22Rv1 (cell line): ENCODE results near the gene COX6B1.

Experiments
- CTCF ChIP-seq: fragments of 450-650 bp; IDR thresholded peaks from 2 replicates; pipeline ENCODE4 v1.5.1; 2017; ENCODE audit warnings: mild to moderate bottlenecking
- ZFX ChIP-seq: fragments of 450-650 bp; IDR thresholded peaks from 2 replicates; pipeline ENCODE4 v1.6.1; 2017; ENCODE audit warnings: antibody characterized with exemption, borderline replicate concordance

GRCh38 chr19:35666251-35666913, 18.3 kb downstream of the COX6B1 start, which contains the start of gene UPK1A:
- TF ChIP-seq CTCF: no peak
- TF ChIP-seq ZFX: no peak
